ENCODE results near the gene TMEM62.

Gene TMEM62

GRCh38 chr15:43207024-43207423 is 73.6 kb downstream of the TMEM62 start:
- TF ChIP-seq CTCF (IDR thresholded peaks at IDR 0.05; ENCODE audit: low read depth, low read length) = no peak
- DNase-seq (ENCODE audit: extremely low read depth, low read depth) = no peak

- TF ChIP-seq CTCF (IDR thresholded peaks at IDR 0.05; ENCODE audit: low read depth, low read length) = no peak
- no peak for DNase-seq (ENCODE audit: extremely low read depth, low read depth)
Measured at GRCh38 chr15:43208052-43209002, 74.9 kb downstream of the TMEM62 start.

- no peak; the same call in 1 of the 2 replicates for TF ChIP-seq CTCF (IDR thresholded peaks at IDR 0.05; ENCODE audit: low read depth, low read length)
- no peak for DNase-seq (ENCODE audit: extremely low read depth, low read depth)
Measured at GRCh38 chr15:43209059-43209824, 75.9 kb downstream of the TMEM62 start.

DNA sequence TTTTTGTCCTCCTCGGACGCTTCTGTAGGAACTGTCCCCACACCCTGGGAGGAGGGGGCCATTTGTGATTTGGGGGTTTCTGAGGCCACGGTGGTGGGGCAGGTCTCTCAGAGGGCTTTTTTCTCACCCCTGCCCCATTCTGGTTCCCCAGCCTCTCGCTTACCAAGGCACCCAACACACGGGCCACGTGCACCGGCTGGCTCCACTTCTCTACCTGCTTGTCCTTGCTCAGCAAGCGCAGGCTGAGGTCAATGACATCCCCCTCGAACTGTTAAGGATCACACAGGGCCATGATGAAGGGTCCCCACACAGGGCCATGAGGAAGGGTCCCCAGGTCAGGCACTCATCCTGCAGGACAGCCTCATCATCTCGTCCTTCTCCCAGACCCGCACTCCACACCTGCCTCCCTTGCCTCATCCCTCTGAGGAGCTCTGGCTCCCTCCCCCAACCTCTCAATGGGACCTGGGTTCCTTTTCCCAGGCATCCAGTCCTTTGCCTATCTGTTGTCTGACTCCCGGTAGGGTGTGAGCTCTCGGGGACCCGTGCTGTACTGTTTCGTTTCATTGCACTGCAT is 76.9 kb downstream of the TMEM62 start:
- no peak for TF ChIP-seq CTCF (IDR thresholded peaks at IDR 0.05; ENCODE audit: low read depth, low read length)

GRCh38 chr15:43210807-43211206 is 77.4 kb downstream of the TMEM62 start:
- TF ChIP-seq CTCF (IDR thresholded peaks at IDR 0.05; ENCODE audit: low read depth, low read length) = no peak
- no peak for DNase-seq (ENCODE audit: extremely low read depth, low read depth)

More for the DNA sequence above, 76.9 kb downstream of the TMEM62 start:
- no peak for DNase-seq (ENCODE audit: extremely low read depth, low read depth)

DNA sequence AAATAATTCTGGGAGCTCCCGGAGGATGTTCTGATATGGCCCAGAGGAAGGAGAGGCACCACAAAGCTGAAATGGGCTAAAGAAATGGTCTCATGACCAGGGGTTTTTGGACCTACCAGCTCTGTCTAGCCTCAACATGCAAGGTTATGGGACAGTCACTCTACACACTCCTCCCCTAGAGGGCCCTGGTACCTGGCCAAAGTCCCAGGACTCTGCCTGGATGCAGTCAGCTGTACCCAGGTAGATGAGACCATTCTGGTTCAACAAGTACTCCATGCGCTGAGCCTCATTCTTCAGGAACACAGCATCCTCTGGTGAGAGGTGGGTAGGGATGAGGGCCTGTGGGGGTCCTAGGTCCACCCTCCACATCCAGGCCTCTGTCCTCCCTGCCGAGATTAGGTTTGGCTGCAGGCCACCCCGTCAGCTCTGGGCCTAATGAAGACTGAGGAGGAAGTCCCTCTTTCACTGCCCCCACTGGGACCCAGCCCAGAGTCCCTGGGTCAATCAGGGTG is 77.9 kb downstream of the TMEM62 start:
- no peak for TF ChIP-seq CTCF (IDR thresholded peaks at IDR 0.05; ENCODE audit: low read depth, low read length)
- DNase-seq (ENCODE audit: extremely low read depth, low read depth) = no peak

All from AG09319 (cell line).